B cell (primary cell): Measurements from ENCODE around the gene CBX5. TPM values are rescaled to one million over a fixed set of nuclear protein-coding genes. Genes with fewer than 3 reads are reported as not detected.

Experiments
- ATAC-seq: fragments of 200-7000 bp; cut with Tn5 transposase; one replicate; pipeline ENCODE4 v1.10.0; 2021; ENCODE audit warnings: low read depth, mild to moderate bottlenecking, moderate number of reproducible peaks, moderate library complexity
- CTCF ChIA-PET: fragments of 350-600 bp; sonication (Branson Sonifier 250); formaldehyde crosslinking; loops from one replicate; lab custom pipeline; 2021; ENCODE audit warnings: antibody characterized with exemption, inconsistent platforms; lab: Charles Lee
- POLR2A ChIA-PET: fragments of 350-600 bp; sonication (Branson Sonifier 250); formaldehyde crosslinking; loops from one replicate; lab custom pipeline; 2021; ENCODE audit warnings: antibody characterized with exemption; lab: Charles Lee
- DNase-seq: peaks from one replicate; pipeline ENCODE4 v3.0.0; 2013
- H2AFZ ChIP-seq: 2 replicates; pipeline ENCODE4 v1.6.1; 2012; ENCODE audit warnings: mild to moderate bottlenecking, low read depth, low read length; ENCODE audit not compliant: insufficient read depth, poor library complexity, severe bottlenecking
- H3K27ac ChIP-seq, 2 donors: 1 replicate in 1 of 2; 2 replicates in 1 of 2; pipeline ENCODE4 v1.5.1; 2012 to 2013; ENCODE audit warnings: low read length in 2 of 2, mild to moderate bottlenecking in 2 of 2, moderate library complexity in 1 of 2
- H3K27me3 ChIP-seq, 4 experiments: fragments of 200-600 bp in 1 of 4; sonication (generic) in 1 of 4; replicated peaks in 1 of 4; 1 replicate in 2 of 4; 2 replicates in 2 of 4; pipeline versions ENCODE4 v1.6.1 to v1.7.0; 2013 to 2016; ENCODE audit warnings: low read length in 3 of 4, mild to moderate bottlenecking in 2 of 4, mixed read lengths in 1 of 4, moderate library complexity in 1 of 4; ENCODE audit not compliant: insufficient read depth in 4 of 4, control insufficient read depth in 3 of 4; ENCODE audit errors: control extremely low read depth in 1 of 4
- H3K36me3 ChIP-seq, 2 experiments: replicated peaks in 1 of 2; 1 replicate in 1 of 2; 2 replicates in 1 of 2; pipeline versions ENCODE4 v1.6.1 to v1.7.1; 2013; ENCODE audit warnings: low read length in 1 of 2; ENCODE audit not compliant: insufficient read depth in 2 of 2, control insufficient read depth in 1 of 2; ENCODE audit errors: control extremely low read depth in 1 of 2, extremely low read depth in 1 of 2
- H3K4me1 ChIP-seq, 2 donors: fragments of 200-600 bp in 1 of 2; sonication (generic) in 1 of 2; 1 replicate in 1 of 2; 2 replicates in 1 of 2; pipeline versions ENCODE4 v1.5.1 to v1.6.1; 2013 to 2017; ENCODE audit warnings: low read length in 2 of 2; ENCODE audit not compliant: control insufficient read depth in 2 of 2, insufficient read depth in 2 of 2
- H3K4me2 ChIP-seq: replicated peaks from 2 replicates; pipeline ENCODE3; 2012; ENCODE audit warnings: mild to moderate bottlenecking, low read depth, low read length; ENCODE audit not compliant: poor library complexity, severe bottlenecking
- H3K4me3 ChIP-seq, 5 experiments: fragments of 200-600 bp in 1 of 5; sonication (generic) in 1 of 5; 1 replicate in 3 of 5; 2 replicates in 2 of 5; pipeline versions ENCODE4 v1.5.1 to v1.7.0; 2011 to 2016; ENCODE audit warnings: low read length in 4 of 5, mild to moderate bottlenecking in 4 of 5, low read depth in 2 of 5, control low read depth in 1 of 5, moderate library complexity in 1 of 5; ENCODE audit not compliant: insufficient read depth in 1 of 5; ENCODE audit errors: control extremely low read depth in 1 of 5, extremely low read depth in 1 of 5
- H3K79me2 ChIP-seq: fragments of 200-600 bp; sonication (generic); one replicate; pipeline ENCODE4 v1.6.0; 2016; ENCODE audit warnings: low read length; ENCODE audit not compliant: control insufficient read depth, insufficient read depth
- H3K9ac ChIP-seq: fragments of 200-600 bp; sonication (generic); 2 replicates; pipeline ENCODE4 v1.6.1; 2017; ENCODE audit warnings: mild to moderate bottlenecking, low read length, moderate library complexity
- H3K9me3 ChIP-seq, 3 donors: one replicate each; pipeline versions ENCODE4 v1.6.1 to v1.7.1; 2013; ENCODE audit warnings: low read length in 2 of 3; ENCODE audit not compliant: control insufficient read depth in 2 of 3, insufficient read depth in 1 of 3; ENCODE audit errors: control extremely low read depth in 1 of 3
- H4K20me1 ChIP-seq: 2 replicates; pipeline ENCODE4 v1.6.0; 2012; ENCODE audit warnings: mild to moderate bottlenecking, low read length; ENCODE audit not compliant: insufficient read depth, control insufficient read depth, poor library complexity, severe bottlenecking
- H3K27ac Mint-ChIP-seq: one replicate; pipeline ENCODE4 v1.8.0; 2021; ENCODE audit warnings: mixed read lengths
- H3K27me3 Mint-ChIP-seq: one replicate; pipeline ENCODE4 v1.8.0; 2021; ENCODE audit warnings: mixed read lengths
- H3K4me1 Mint-ChIP-seq: one replicate; pipeline ENCODE4 v1.8.0; 2021; ENCODE audit warnings: mixed read lengths
- H3K4me3 Mint-ChIP-seq: one replicate; pipeline ENCODE4 v1.8.0; 2021; ENCODE audit warnings: mixed read lengths
- H3K9me3 Mint-ChIP-seq: one replicate; pipeline ENCODE4 v1.8.0; 2022; ENCODE audit warnings: mixed read lengths; ENCODE audit not compliant: insufficient read depth
- CTCF ChIP-seq: fragments of 200-600 bp; IDR thresholded peaks from one replicate; pipeline ENCODE4 v1.8.0; 2022; ENCODE audit warnings: antibody characterized with exemption, mild to moderate bottlenecking
- EZH2 ChIP-seq: IDR thresholded peaks from 2 replicates; pipeline ENCODE4 v1.6.1; 2012; ENCODE audit warnings: borderline replicate concordance, low read depth, mild to moderate bottlenecking, moderate library complexity, low read length; ENCODE audit not compliant: insufficient read depth, poor library complexity, severe bottlenecking
- WGBS: methylation state at CpG from one replicate; pipeline ENCODE4 v1.1.5; 2013; ENCODE audit warnings: missing lambda C conversion rate; ENCODE audit not compliant: insufficient coverage; 5-methylcytosine and 5-hydroxymethylcytosine counted together
- intact Hi-C: fragments of 100-400 bp; cut with micrococcal nuclease; formaldehyde crosslinking; loops from one replicate; pipeline ENCODE4 v1.10.0; 2022
- polyA plus RNA-seq: library from polyadenylated mRNA; depleted of rRNA; stranded (reverse); fragments of >200 nt; gene quantifications from 2 replicates; pipeline ENCODE4 v1.2.3, GENCODE V29; 2012
- total RNA-seq, 2 donors: library from RNA; stranded (reverse); fragments of 120-200 nt in 1 of 2; gene quantifications; 1 replicate in 1 of 2; 2 replicates in 1 of 2; pipeline versions ENCODE4 v1.2.3 to v1.2.4, GENCODE V29; 2013 to 2022

CBX5 gene
- total and polyA plus RNA-seq, 2 donors (not counting 1 experiment from before 2014, with no cell fraction given), result 10.5 to 66.2 TPM

DNA sequence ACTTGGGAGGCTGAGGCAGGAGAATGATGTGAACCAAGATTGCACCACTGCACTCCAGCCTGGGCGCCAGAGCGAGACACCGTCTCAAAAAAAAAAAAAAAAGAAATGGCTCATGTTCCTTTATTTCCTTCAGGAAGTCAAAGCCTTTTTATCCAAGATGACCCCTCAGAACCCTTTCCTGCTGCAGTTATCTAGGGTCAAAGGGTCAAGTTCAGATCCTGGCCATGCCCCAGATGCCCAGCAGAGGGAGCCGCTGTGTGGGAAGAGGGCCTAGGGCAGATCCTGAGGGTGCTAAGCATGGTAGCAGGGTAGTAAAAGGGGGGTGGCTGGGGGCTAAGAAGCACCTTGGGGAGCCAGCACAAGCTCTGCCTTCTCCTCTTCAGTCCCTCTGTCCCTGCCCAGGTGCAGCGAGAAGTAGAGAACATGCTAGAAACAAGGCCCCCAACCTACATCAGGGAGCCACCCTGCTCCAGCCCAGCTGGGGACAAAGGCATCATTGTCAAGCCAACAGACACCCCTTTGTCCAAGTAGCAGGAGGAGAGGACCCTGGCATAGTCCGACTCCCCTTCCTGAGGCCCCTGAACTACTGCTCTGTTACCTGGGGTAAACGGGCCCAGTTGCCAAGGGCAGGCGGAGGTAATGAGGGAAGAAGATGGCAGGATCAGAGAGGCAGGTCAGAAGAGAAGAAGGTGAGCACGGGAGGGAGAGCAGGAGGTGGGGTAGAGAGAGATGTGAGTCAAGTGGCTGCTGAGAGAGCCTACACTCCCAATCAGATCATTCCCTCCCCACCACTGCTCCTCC is 14.4 kb upstream of the CBX5 start:
- no peaks in the 10 kb centered on the region for H3K79me2 ChIP-seq
- peak; percentile 48 for TF ChIP-seq CTCF
- TF ChIP-seq EZH2, result no peak
- no peaks in the 10 kb centered on the region for H3K9me3 ChIP-seq
- peaks cover 0 to 3% of the 10 kb centered on the region in 2 experiments for H3K36me3 ChIP-seq
- CTCF ChIA-PET, result interaction anchor here (0.7 to 6.4 kb wide), 27 partner anchors 10 to 169 kb away, joined by 3 to 61 read pairs (median 5); partner anchors contain the start of genes CBX5, COPZ1 and HNRNPA1
- H3K4me2 ChIP-seq, result no peak overlapping the region
- H3K4me1 Mint-ChIP-seq, result peaks cover 15% of the 10 kb centered on the region
- H3K4me1 ChIP-seq, result peaks cover 15 to 18% of the 10 kb centered on the region in 2 donors
- H2AFZ ChIP-seq, result no peak overlapping the region
- WGBS, result 51% methylated on average over 5 of the region's 9 CpGs
- no peaks in the 10 kb centered on the region for H4K20me1 ChIP-seq
- intact Hi-C loops, result loop anchor here (1.0 to 2.0 kb wide), 3 partner anchors 30 to 74 kb away; no protein-coding TSS in a partner anchor
- no peak overlapping the region for H3K4me3 ChIP-seq
- H3K4me3 Mint-ChIP-seq, result no peak overlapping the region
- H3K27ac ChIP-seq, result no peak overlapping the region
- H3K27me3 Mint-ChIP-seq, result peaks cover 15% of the 10 kb centered on the region
- H3K9me3 Mint-ChIP-seq, result no peaks in the 10 kb centered on the region
- ATAC-seq (peak; percentile 74), DNase-seq (peak; percentile 59)
- peaks cover 0 to 16% (median 6%) of the 10 kb centered on the region in 4 experiments for H3K27me3 ChIP-seq
- no peak overlapping the region for H3K27ac Mint-ChIP-seq
- POLR2A ChIA-PET, result interaction anchor here (0.7 to 0.8 kb wide), 2 partner anchors 30 to 1436 kb away, joined by 4 to 6 read pairs; partner anchors contain the start of gene COPZ1
- no peak overlapping the region for H3K9ac ChIP-seq

GRCh38 chr12:54292931-54293241 is 13.0 kb upstream of the CBX5 start:
- no peaks in the 10 kb centered on the region for H3K79me2 ChIP-seq
- Mint-ChIP-seq H3K4me1 (peaks cover 16% of the 10 kb centered on the region), H3K27me3 (peaks cover 7% of the 10 kb centered on the region), H3K9me3 (no peaks in the 10 kb centered on the region), H3K27ac (no peak overlapping the region), H3K4me3 (no peak overlapping the region)
- 95% methylated on average over 7 of the region's 7 CpGs for WGBS
- no peak for DNase-seq
- ATAC-seq, result no peak
- no peak overlapping the region for H3K27ac ChIP-seq
- POLR2A ChIA-PET, result interaction anchor here (0.6 to 1.3 kb wide), 2 partner anchors 66 to 1576 kb away, joined by 3 read pairs; no protein-coding TSS in a partner anchor
- peaks cover 13 to 19% of the 10 kb centered on the region in 2 donors for H3K4me1 ChIP-seq
- H4K20me1 ChIP-seq, result no peaks in the 10 kb centered on the region
- H3K4me3 ChIP-seq, result no peak overlapping the region
- peaks cover 0 to 11% of the 10 kb centered on the region in 2 experiments for H3K36me3 ChIP-seq
- H3K9me3 ChIP-seq, result no peaks in the 10 kb centered on the region
- no peak for TF ChIP-seq CTCF
- no peak for TF ChIP-seq EZH2
- H2AFZ ChIP-seq, result no peak overlapping the region
- intact Hi-C loops, result no loop called here
- CTCF ChIA-PET, result interaction anchor here (1.0 to 6.4 kb wide), 21 partner anchors 9 to 146 kb away, joined by 3 to 61 read pairs (median 7); partner anchors contain the start of genes CBX5, COPZ1 and HNRNPA1
- H3K4me2 ChIP-seq, result no peak overlapping the region
- H3K27me3 ChIP-seq, result peaks cover 0 to 3% (median 0%) of the 10 kb centered on the region in 4 experiments
- H3K9ac ChIP-seq, result no peak overlapping the region
